LNCaP clone FGC (cell line): ENCODE results near the gene PDE4D.
"Not testable (repeated sequence)": the region's sequence is repeated elsewhere in the genome, so short reads cannot be mapped to it uniquely, and the experiment has no call there.

Experiments used
- DNase-seq: peaks from one replicate; pipeline ENCODE4 v3.0.0-alpha.2; 2011; ENCODE audit warnings: low read depth
- H3K4me3 ChIP-seq: 2 replicates; pipeline ENCODE4 v1.5.1; 2011; ENCODE audit warnings: mild to moderate bottlenecking, low read depth, low read length, control low read depth
- CTCF ChIP-seq: IDR thresholded peaks from 2 replicates; pipeline ENCODE4 v1.5.1; 2012; ENCODE audit warnings: mild to moderate bottlenecking; ENCODE audit not compliant: control insufficient read depth, insufficient read depth; ENCODE audit errors: extremely low read depth

PDE4D gene

GRCh38 chr5:59387127-59387526 is 506.4 kb downstream of the PDE4D start:
- no peak overlapping the region for H3K4me3 ChIP-seq
- DNase-seq, result no peak
- TF ChIP-seq CTCF, result no peak

GRCh38 chr5:59385700-59386099 is 507.8 kb downstream of the PDE4D start:
- no peak for TF ChIP-seq CTCF
- no peak overlapping the region for H3K4me3 ChIP-seq
- no peak for DNase-seq

GRCh38 chr5:59380350-59380951 is 513.1 kb downstream of the PDE4D start:
- peak; percentile 48 for TF ChIP-seq CTCF
- no peak overlapping the region for H3K4me3 ChIP-seq
- DNase-seq, result peak; percentile 96

- DNase-seq, H3K4me3 ChIP-seq: not testable (repeated sequence)
These were observed 519.5 kb downstream of the PDE4D start for GRCh38 chr5:59374036-59374435.

GRCh38 chr5:59371525-59372127 is 521.9 kb downstream of the PDE4D start:
- TF ChIP-seq CTCF, result no peak
- no peak overlapping the region for H3K4me3 ChIP-seq
- DNase-seq, result no peak

- no peak overlapping the region for H3K4me3 ChIP-seq
- TF ChIP-seq CTCF, result no peak
- no peak for DNase-seq
These were observed 524.6 kb downstream of the PDE4D start for GRCh38 chr5:59368951-59369350.

- no peak overlapping the region for H3K4me3 ChIP-seq
- peak; percentile 87 for TF ChIP-seq CTCF
- DNase-seq, result peak; percentile 59
These were observed 525.6 kb downstream of the PDE4D start for GRCh38 chr5:59367791-59368394.
